Uterus (tissue), 4 donors: Measurements from ENCODE around the gene GRIPAP1. TPM values are rescaled to one million over a fixed set of nuclear protein-coding genes. Genes with fewer than 3 reads are reported as not detected.

Experiments
- DNase-seq, 2 donors: peaks; one replicate each; pipeline ENCODE4 v3.0.0-alpha.2; 2019 to 2020
- H3K27ac ChIP-seq, 2 donors: fragments of 200-600 bp; sonication (generic); 1 replicate in 1 of 2; 2 replicates in 1 of 2; pipeline ENCODE4 v1.5.1; 2016 to 2018
- H3K27me3 ChIP-seq, 2 donors: fragments of 200-600 bp; sonication (generic); one replicate each; pipeline ENCODE4 v1.5.1; 2018 to 2019; ENCODE audit warnings: control low read depth in 1 of 2
- H3K36me3 ChIP-seq, 2 donors: fragments of 200-600 bp; sonication (generic); one replicate each; pipeline ENCODE4 v1.5.1; 2019; ENCODE audit warnings: control low read depth in 1 of 2
- H3K4me1 ChIP-seq, 2 donors: fragments of 200-600 bp; sonication (generic); one replicate each; pipeline ENCODE4 v1.5.1; 2018 to 2019; ENCODE audit warnings: control low read depth in 1 of 2
- H3K4me3 ChIP-seq, 2 donors: fragments of 200-600 bp; sonication (generic); 1 replicate in 1 of 2; 2 replicates in 1 of 2; pipeline ENCODE4 v1.5.1; 2018 to 2019; ENCODE audit warnings: mild to moderate bottlenecking in 1 of 2
- H3K9me3 ChIP-seq, 2 donors: fragments of 200-600 bp; sonication (generic); one replicate each; pipeline ENCODE4 v1.5.1; 2019; ENCODE audit warnings: control low read depth in 1 of 2
- CTCF ChIP-seq, 4 experiments: fragments of 200-600 bp in 2 of 4; fragments of 450-650 bp in 2 of 4; sonication (generic) in 2 of 4; IDR thresholded peaks; one replicate each; pipeline ENCODE4 v1.5.1; 2016 to 2019; ENCODE audit warnings: antibody characterized with exemption in 4 of 4, mild to moderate bottlenecking in 2 of 4, moderate library complexity in 1 of 4
- POLR2A ChIP-seq, 2 donors: fragments of 450-650 bp; IDR thresholded peaks; one replicate each; pipeline ENCODE4 v1.6.1; 2016; ENCODE audit warnings: antibody characterized with exemption in 2 of 2, mild to moderate bottlenecking in 1 of 2, moderate library complexity in 1 of 2
- intact Hi-C: fragments of 100-400 bp; cut with DNase I; formaldehyde crosslinking; loops from one replicate; pipeline ENCODE4 v1.15.1; 2023; ENCODE audit warnings: low total_unique reads
- total RNA-seq, 4 donors: library from RNA; depleted of rRNA in 3 of 4; stranded (reverse); fragments of >200 nt in 3 of 4; gene quantifications; one replicate each; pipeline versions ENCODE4 v1.1.0 to v1.2.4, GENCODE V29; 2014 to 2023
- donor health status: DM: yes; HTN: yes; CAD: no.

The GRIPAP1 gene
- total RNA-seq, 4 donors from 2014 or later = 15.4 to 57.6 (median 22.0) TPM

- intact Hi-C loops = no loop called here
- no peaks in the 10 kb centered on the region for H3K27me3 ChIP-seq
- no peak for TF ChIP-seq POLR2A (IDR thresholded peaks at IDR 0.05)
- no peak for TF ChIP-seq CTCF (IDR thresholded peaks at IDR 0.05)
- no peaks in the 10 kb centered on the region for H3K4me1 ChIP-seq
- H3K9me3 ChIP-seq = no peaks in the 10 kb centered on the region
- H3K27ac ChIP-seq = no peak overlapping the region
- H3K36me3 ChIP-seq = no peaks in the 10 kb centered on the region
- no peak for DNase-seq
- no peak overlapping the region for H3K4me3 ChIP-seq
Observed at GRCh38 chrX:48974574-48974973, 27.5 kb downstream of the GRIPAP1 start.

- Histone ChIP-seq H3K36me3 (no peaks in the 10 kb centered on the region), H3K9me3 (no peaks in the 10 kb centered on the region)
- intact Hi-C loops = no loop called here
Observed at GRCh38 chrX:48974033-48974432, 28.0 kb downstream of the GRIPAP1 start.

GRCh38 chrX:48972220-48973164, 29.6 kb downstream of the GRIPAP1 start:
- H3K27me3 ChIP-seq = no peaks in the 10 kb centered on the region
- H3K4me1 ChIP-seq = no peaks in the 10 kb centered on the region
- H3K36me3 ChIP-seq = no peaks in the 10 kb centered on the region
- H3K9me3 ChIP-seq = no peaks in the 10 kb centered on the region
- peak overlapping the region; percentile 56 to 62 for H3K27ac ChIP-seq
- intact Hi-C loops = no loop called here
- H3K4me3 ChIP-seq = peak overlapping the region; percentile 22 to 32
- TF ChIP-seq POLR2A (IDR thresholded peaks at IDR 0.05) (no peak), CTCF (IDR thresholded peaks at IDR 0.05) (peak in 3 of 4 experiments; percentile 9 to 44 (median 25))
- peak; percentile 30 to 38 for DNase-seq

More at GRCh38 chrX:48974033-48974432, 28.0 kb downstream of the GRIPAP1 start:
- no peak for DNase-seq
- Histone ChIP-seq H3K4me1 (no peaks in the 10 kb centered on the region), H3K27ac (no peak overlapping the region), H3K27me3 (no peaks in the 10 kb centered on the region), H3K4me3 (no peak overlapping the region)
- no peak for TF ChIP-seq CTCF (IDR thresholded peaks at IDR 0.05)
- no peak for TF ChIP-seq POLR2A (IDR thresholded peaks at IDR 0.05)

- Histone ChIP-seq H3K9me3 (no peaks in the 10 kb centered on the region), H3K27ac (peak within 1 kb of the TSS; percentile 56 to 62), H3K27me3 (no peaks in the 10 kb centered on the region), H3K4me3 (peak within 1 kb of the TSS; percentile 22 to 32), H3K4me1 (no peaks in the 10 kb centered on the region), H3K36me3 (no peaks in the 10 kb centered on the region)
- TF ChIP-seq CTCF (IDR thresholded peaks at IDR 0.05) (no peak), POLR2A (IDR thresholded peaks at IDR 0.05) (no peak)
- peak; percentile 46 to 51 for DNase-seq
- intact Hi-C loops = no loop called here
Observed at GRCh38 chrX:48971249-48972219, 30.5 kb downstream of the GRIPAP1 start, which contains the start of gene KCND1. KCND1 (minus strand) TSS chrX:48971844; CDS start chrX:48970271, 1,573 bp downstream.
